ENCODE measurements around the gene ARL5B. TPM values are rescaled to one million over a fixed set of nuclear protein-coding genes. Genes with fewer than 3 reads are reported as not detected.

The ARL5B gene
- total RNA-seq, 1 experiment from 2014 or later, result 14.6 TPM

GRCh38 chr10:18699849-18700840, 40.9 kb downstream of the ARL5B start:
- no peak for DNase-seq (ENCODE audit: low read depth)

GRCh38 chr10:18703521-18703920, 44.3 kb downstream of the ARL5B start:
- DNase-seq (ENCODE audit: low read depth), result no peak

GRCh38 chr10:18710201-18710653, 51.0 kb downstream of the ARL5B start:
- DNase-seq (ENCODE audit: low read depth), result no peak

GRCh38 chr10:18713077-18713476, 53.8 kb downstream of the ARL5B start:
- DNase-seq (ENCODE audit: low read depth), result peak; percentile 67

- no peak for DNase-seq (ENCODE audit: low read depth)
Observed at GRCh38 chr10:18718991-18719390, 59.8 kb downstream of the ARL5B start.

- DNase-seq (ENCODE audit: low read depth), result no peak
Observed at GRCh38 chr10:18719811-18720210, 60.6 kb downstream of the ARL5B start.

- no peak for DNase-seq (ENCODE audit: low read depth)
Observed at GRCh38 chr10:18721067-18721466, 61.8 kb downstream of the ARL5B start.

- no peak for DNase-seq (ENCODE audit: low read depth)
Observed at GRCh38 chr10:18723801-18724200, 64.6 kb downstream of the ARL5B start.

Other genes with a start within 250 kb of the ARL5B start
- 8.5 and 13.5 TPM in 2 replicates for gene NSUN6, start 7.8 kb upstream of the ARL5B start, total RNA-seq (2014; rRNA removed; shearing (Covaris generic))

Measured in Daoy (cell line).